Measurements from ENCODE around the gene BACE1. TPM values are rescaled to one million over a fixed set of nuclear protein-coding genes. Genes with fewer than 3 reads are reported as not detected.
"Not testable (repeated sequence)": the region's sequence is repeated elsewhere in the genome, so short reads cannot be mapped to it uniquely, and the experiment has no call there.

Gene BACE1
- total and polyA plus RNA-seq, 3 experiments from 2014 or later: 2.0 to 2.9 (median 2.5) TPM

DNA sequence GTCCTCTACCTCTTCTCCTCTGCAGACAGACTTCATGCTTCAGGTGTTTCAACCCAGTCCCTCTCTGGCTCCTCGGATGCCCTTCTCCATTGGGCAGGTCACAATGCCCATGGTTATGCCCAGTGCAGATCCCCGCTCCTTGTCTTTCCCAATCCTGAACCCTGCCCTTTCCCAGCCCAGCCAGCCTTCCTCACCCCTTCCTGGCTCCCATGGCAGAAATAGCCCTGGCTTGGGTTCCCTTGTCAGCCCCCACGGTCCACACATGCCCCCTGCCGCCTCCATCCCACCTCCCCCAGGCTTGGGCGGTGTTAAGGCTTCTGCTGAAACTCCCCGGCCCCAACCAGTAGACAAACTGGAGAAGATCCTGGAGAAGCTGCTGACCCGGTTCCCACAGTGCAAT lies 34.2 kb downstream of the BACE1 start:
- ChIA-PET POLR2A (no interaction called here), CTCF (no interaction called here)
- Histone ChIP-seq H3K27ac (ENCODE audit: low read depth, low read length) (no peak overlapping the region), H3K36me3 (ENCODE audit: insufficient read depth, low read length) (peaks cover 13% of the 10 kb centered on the region), H3K4me3 (ENCODE audit: low read length) (no peak overlapping the region), H3K27me3 (ENCODE audit: insufficient read depth, low read length, poor library complexity, severe bottlenecking) (no peaks in the 10 kb centered on the region), H3K4me1 (ENCODE audit: insufficient read depth, low read length) (no peaks in the 10 kb centered on the region), H3K9me3 (ENCODE audit: low read length) (no peaks in the 10 kb centered on the region)
- H3K9me3 Mint-ChIP-seq: no peaks in the 10 kb centered on the region
- DNase-seq: no peak
- peaks cover 4 to 64% (median 34%) of the 10 kb centered on the region in 3 donors for H3K36me3 Mint-ChIP-seq
- peaks cover 49 to 69% (median 68%) of the 10 kb centered on the region in 3 donors for H3K4me1 Mint-ChIP-seq
- no peaks in the 10 kb centered on the region for H3K27me3 Mint-ChIP-seq
- peak overlapping the region in 6 of 8 donors; percentile 20 to 84 (median 72) for H3K27ac Mint-ChIP-seq
- H3K4me3 Mint-ChIP-seq: peak overlapping the region in 6 of 7 donors; percentile 49 to 84 (median 78)

DNA sequence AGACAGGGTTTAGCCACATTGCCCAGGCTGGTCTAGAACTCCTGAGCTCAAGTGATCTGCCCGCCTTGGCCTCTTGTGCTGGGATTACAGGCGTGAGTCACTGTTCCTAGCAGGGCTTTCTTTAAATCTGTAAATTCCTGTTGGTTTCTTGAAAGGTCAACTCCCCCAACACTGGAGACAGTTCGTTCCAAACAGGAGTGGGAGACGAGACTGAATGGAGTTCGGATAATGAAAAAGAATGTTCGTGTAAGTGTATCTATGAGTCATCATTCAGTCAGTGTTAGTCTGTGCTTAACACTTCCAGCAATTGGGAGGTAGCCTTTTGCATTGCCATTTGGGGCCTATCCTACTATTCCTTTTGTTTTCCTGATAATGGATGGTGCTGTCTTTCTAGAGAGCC lies 34.9 kb downstream of the BACE1 start:
- no peaks in the 10 kb centered on the region for H3K27me3 ChIP-seq (ENCODE audit: insufficient read depth, low read length, poor library complexity, severe bottlenecking)
- no peak for DNase-seq
- peak overlapping the region; percentile 74 to 87 (median 80) for H3K4me3 Mint-ChIP-seq
- H3K4me1 ChIP-seq (ENCODE audit: insufficient read depth, low read length): no peaks in the 10 kb centered on the region
- POLR2A ChIA-PET: no interaction called here
- no peaks in the 10 kb centered on the region for H3K27me3 Mint-ChIP-seq
- H3K4me1 Mint-ChIP-seq: peaks cover 42 to 62% (median 61%) of the 10 kb centered on the region in 3 donors
- peaks cover 4 to 57% (median 27%) of the 10 kb centered on the region in 3 donors for H3K36me3 Mint-ChIP-seq
- H3K9me3 ChIP-seq (ENCODE audit: low read length): no peaks in the 10 kb centered on the region
- CTCF ChIA-PET: no interaction called here
- H3K27ac Mint-ChIP-seq: peak overlapping the region in 7 of 8 donors; percentile 36 to 98 (median 84)
- peaks cover 13% of the 10 kb centered on the region for H3K36me3 ChIP-seq (ENCODE audit: insufficient read depth, low read length)
- no peak overlapping the region for H3K27ac ChIP-seq (ENCODE audit: low read depth, low read length)
- H3K4me3 ChIP-seq (ENCODE audit: low read length): no peak overlapping the region
- H3K9me3 Mint-ChIP-seq: no peaks in the 10 kb centered on the region

DNA sequence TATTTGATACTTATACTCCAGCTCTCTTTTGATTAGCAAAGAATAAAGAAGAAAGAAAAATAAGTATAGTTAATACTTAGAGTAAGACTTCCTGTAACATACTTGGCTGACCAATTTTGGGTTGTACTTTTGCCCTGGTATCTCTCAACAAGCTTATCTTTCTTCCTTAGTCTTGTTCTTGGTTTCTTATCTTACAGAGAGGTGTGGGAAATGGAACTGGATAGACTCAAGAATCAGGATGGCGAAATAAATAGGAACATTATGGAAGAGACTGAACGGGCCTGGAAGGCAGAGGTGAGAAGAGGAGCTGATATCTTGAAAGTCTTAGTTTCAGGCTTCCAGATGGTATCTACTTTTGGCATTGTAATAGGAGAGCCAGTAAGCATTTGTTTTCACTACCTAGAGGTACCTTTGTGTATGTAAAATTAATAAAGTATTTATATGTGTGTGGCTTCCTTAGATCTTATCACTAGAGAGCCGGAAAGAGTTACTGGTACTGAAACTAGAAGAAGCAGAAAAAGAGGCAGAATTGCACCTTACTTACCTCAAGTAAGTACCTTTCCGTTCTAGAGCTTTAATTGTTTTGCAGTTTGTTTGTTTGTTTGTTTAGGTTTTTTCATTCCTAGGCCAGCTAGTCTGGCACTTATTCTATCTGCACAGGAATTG lies 36.2 kb downstream of the BACE1 start:
- peaks cover 52 to 71% (median 70%) of the 10 kb centered on the region in 3 donors for H3K4me1 Mint-ChIP-seq
- H3K27ac Mint-ChIP-seq: peak overlapping the region; percentile 73 to 98 (median 92)
- Histone ChIP-seq H3K4me3 (ENCODE audit: low read length) (no peak overlapping the region), H3K27ac (ENCODE audit: low read depth, low read length) (no peak overlapping the region), H3K4me1 (ENCODE audit: insufficient read depth, low read length) (no peaks in the 10 kb centered on the region), H3K36me3 (ENCODE audit: insufficient read depth, low read length) (peaks cover 13% of the 10 kb centered on the region), H3K27me3 (ENCODE audit: insufficient read depth, low read length, poor library complexity, severe bottlenecking) (no peaks in the 10 kb centered on the region), H3K9me3 (ENCODE audit: low read length) (no peaks in the 10 kb centered on the region)
- ChIA-PET POLR2A (no interaction called here), CTCF (interaction anchor here (1.0 to 1.1 kb wide), 2 partner anchors 16 to 49 kb away, joined by 3 read pairs; no protein-coding TSS in a partner anchor)
- peak overlapping the region; percentile 74 to 87 (median 80) for H3K4me3 Mint-ChIP-seq
- H3K27me3 Mint-ChIP-seq: no peaks in the 10 kb centered on the region
- DNase-seq: peak in 1 of 5 donors; percentile 29
- peaks cover 4 to 48% (median 21%) of the 10 kb centered on the region in 3 donors for H3K36me3 Mint-ChIP-seq
- no peaks in the 10 kb centered on the region for H3K9me3 Mint-ChIP-seq

DNA sequence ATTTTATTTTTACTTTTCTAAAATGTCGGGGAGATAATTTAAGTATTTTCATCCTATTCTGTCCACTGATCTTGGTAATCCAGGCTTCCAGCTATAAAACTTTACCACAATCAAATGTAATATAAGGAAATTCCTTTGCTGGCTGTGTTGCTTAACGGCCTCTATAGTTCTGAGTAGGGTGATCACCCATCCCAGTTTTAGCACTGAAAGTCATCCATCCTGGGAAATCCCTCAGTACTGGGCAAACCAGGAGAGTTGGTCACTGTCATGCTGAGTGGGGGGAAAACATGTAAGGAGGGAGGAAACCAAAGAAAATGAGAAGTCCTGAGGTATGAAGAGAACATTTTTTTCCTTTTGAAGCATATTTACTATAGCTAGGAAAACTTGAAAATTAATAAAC lies 37.7 kb downstream of the BACE1 start:
- Mint-ChIP-seq H3K36me3 (peaks cover 12 to 42% (median 19%) of the 10 kb centered on the region in 3 donors), H3K27me3 (no peaks in the 10 kb centered on the region), H3K4me1 (peaks cover 57 to 75% (median 73%) of the 10 kb centered on the region in 3 donors), H3K27ac (peak overlapping the region in 7 of 8 donors; percentile 74 to 88 (median 81)), H3K4me3 (no peak overlapping the region), H3K9me3 (peaks cover 0 to 2% (median 0%) of the 10 kb centered on the region in 5 donors)
- H3K36me3 ChIP-seq (ENCODE audit: insufficient read depth, low read length): peaks cover 5% of the 10 kb centered on the region
- no peak overlapping the region for H3K27ac ChIP-seq (ENCODE audit: low read depth, low read length)
- POLR2A ChIA-PET: no interaction called here
- CTCF ChIA-PET: no interaction called here
- no peak for DNase-seq
- H3K4me1 ChIP-seq (ENCODE audit: insufficient read depth, low read length): no peaks in the 10 kb centered on the region
- no peak overlapping the region for H3K4me3 ChIP-seq (ENCODE audit: low read length)
- no peaks in the 10 kb centered on the region for H3K27me3 ChIP-seq (ENCODE audit: insufficient read depth, low read length, poor library complexity, severe bottlenecking)
- H3K9me3 ChIP-seq (ENCODE audit: low read length): no peaks in the 10 kb centered on the region

DNA sequence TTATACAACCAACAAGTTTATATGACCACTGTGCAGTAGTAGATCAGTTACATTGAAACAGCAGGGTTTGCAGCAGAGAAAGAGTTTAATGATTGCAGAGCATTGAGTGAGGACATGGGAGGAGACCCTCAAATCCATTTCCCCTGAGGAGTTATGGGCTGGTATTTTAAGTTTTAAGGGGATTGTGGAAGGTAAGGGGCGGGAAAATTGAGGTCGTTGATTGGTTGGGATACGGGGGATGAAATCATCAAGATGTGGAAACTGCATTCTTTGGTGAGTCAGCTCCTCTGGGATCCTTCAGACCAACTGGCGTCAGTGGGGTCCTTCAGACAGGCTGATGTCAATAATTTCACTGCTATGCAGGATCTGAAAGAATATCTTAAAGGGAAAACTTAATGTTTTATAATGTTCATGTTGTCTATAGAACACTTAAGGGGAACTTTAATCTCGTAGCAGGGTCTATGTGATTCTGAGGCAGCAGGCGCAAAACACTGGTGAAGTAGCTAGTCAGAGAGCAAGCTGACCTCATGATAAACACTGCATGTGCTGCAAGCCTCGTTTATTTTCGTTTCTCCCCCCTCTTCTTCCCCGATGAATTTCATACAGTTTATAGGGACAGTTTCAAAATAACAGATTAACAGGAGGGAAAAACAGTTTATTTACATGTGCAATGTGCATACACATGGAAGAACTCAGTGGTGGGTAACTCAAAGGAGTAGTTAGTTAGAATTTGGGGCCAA lies 42.3 kb downstream of the BACE1 start:
- H3K27ac Mint-ChIP-seq: peak overlapping the region in 6 of 8 donors; percentile 15 to 86 (median 76)
- no peak for DNase-seq
- H3K4me1 Mint-ChIP-seq: peaks cover 30 to 45% (median 32%) of the 10 kb centered on the region in 3 donors
- ChIA-PET CTCF (interaction anchor here (0.7 kb wide), 1 partner anchor 11 kb away, joined by 3 read pairs; no protein-coding TSS in a partner anchor), POLR2A (interaction anchor here (0.6 kb wide), 1 partner anchor 45 kb away, joined by 3 read pairs; no protein-coding TSS in a partner anchor)
- no peaks in the 10 kb centered on the region for H3K27me3 Mint-ChIP-seq
- H3K9me3 Mint-ChIP-seq: peaks cover 0 to 2% (median 0%) of the 10 kb centered on the region in 5 donors
- Histone ChIP-seq H3K36me3 (ENCODE audit: insufficient read depth, low read length) (no peaks in the 10 kb centered on the region), H3K27ac (ENCODE audit: low read depth, low read length) (no peak overlapping the region), H3K9me3 (ENCODE audit: low read length) (no peaks in the 10 kb centered on the region), H3K4me3 (ENCODE audit: low read length) (no peak overlapping the region), H3K4me1 (ENCODE audit: insufficient read depth, low read length) (no peaks in the 10 kb centered on the region), H3K27me3 (ENCODE audit: insufficient read depth, low read length, poor library complexity, severe bottlenecking) (no peaks in the 10 kb centered on the region)
- H3K4me3 Mint-ChIP-seq: peak overlapping the region in 3 of 7 donors; percentile 24 to 48 (median 40)
- H3K36me3 Mint-ChIP-seq: peaks cover 9 to 26% (median 17%) of the 10 kb centered on the region in 3 donors

DNA sequence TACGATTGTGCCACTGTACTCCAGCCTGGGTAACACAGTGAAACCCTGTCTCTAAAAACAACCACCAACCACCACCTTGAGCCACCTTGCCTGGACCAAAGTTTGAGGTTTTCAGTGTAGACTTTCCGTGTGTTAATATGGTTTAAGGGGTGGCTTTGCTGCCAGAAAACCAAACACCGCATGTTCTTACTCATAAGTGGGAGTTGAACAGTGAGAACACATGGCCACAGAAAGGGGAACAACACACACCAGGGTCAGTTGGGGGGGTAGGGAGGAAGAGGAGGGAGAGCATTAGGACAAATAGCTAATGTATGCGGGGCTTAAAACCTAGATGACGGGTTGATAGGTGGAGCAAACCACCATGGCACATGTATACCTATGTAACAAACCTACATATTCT lies 43.9 kb downstream of the BACE1 start:
- H3K4me3 ChIP-seq (ENCODE audit: low read length); H3K27ac Mint-ChIP-seq; H3K9me3 ChIP-seq (ENCODE audit: low read length); POLR2A ChIA-PET; DNase-seq; H3K27me3 ChIP-seq (ENCODE audit: insufficient read depth, low read length, poor library complexity, severe bottlenecking); H3K9me3 Mint-ChIP-seq; H3K4me3 Mint-ChIP-seq; H3K36me3 ChIP-seq (ENCODE audit: insufficient read depth, low read length); H3K27me3 Mint-ChIP-seq; H3K27ac ChIP-seq (ENCODE audit: low read depth, low read length); H3K4me1 ChIP-seq (ENCODE audit: insufficient read depth, low read length); CTCF ChIA-PET: not testable (repeated sequence)
- peaks cover 23 to 38% (median 26%) of the 10 kb centered on the region in 3 donors for H3K4me1 Mint-ChIP-seq
- H3K36me3 Mint-ChIP-seq: peaks cover 9 to 39% (median 23%) of the 10 kb centered on the region in 3 donors

DNA sequence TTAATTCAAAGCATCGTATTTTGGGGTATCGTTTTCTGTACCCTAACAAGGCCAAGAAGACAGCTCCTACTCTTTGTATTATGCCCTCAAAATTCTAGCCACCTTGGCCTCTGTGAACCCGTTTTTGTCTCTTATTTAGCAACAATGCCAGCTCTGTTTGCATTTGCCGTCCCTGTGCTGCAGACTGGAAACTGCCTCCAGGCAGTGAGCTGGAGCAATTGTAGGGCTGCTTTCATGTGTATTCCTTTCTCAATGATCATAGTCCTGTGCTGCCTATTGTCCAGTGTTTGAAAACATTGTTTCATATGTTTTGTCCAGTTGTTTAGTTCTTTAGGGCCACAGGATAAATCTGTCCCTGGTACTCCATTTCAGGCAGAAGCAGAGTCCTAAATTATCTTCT lies 44.8 kb downstream of the BACE1 start:
- H3K36me3 ChIP-seq (ENCODE audit: insufficient read depth, low read length): no peaks in the 10 kb centered on the region
- ChIA-PET CTCF (no interaction called here), POLR2A (no interaction called here)
- no peak overlapping the region for H3K4me3 ChIP-seq (ENCODE audit: low read length)
- no peaks in the 10 kb centered on the region for H3K27me3 ChIP-seq (ENCODE audit: insufficient read depth, low read length, poor library complexity, severe bottlenecking)
- Mint-ChIP-seq H3K36me3 (peaks cover 9 to 44% (median 24%) of the 10 kb centered on the region in 3 donors), H3K27me3 (no peaks in the 10 kb centered on the region), H3K4me1 (peaks cover 22 to 38% (median 25%) of the 10 kb centered on the region in 3 donors), H3K4me3 (no peak overlapping the region), H3K9me3 (peaks cover 0 to 2% (median 0%) of the 10 kb centered on the region in 5 donors), H3K27ac (peak overlapping the region in 2 of 8 donors; percentile 43 to 60)
- H3K9me3 ChIP-seq (ENCODE audit: low read length): no peaks in the 10 kb centered on the region
- no peak for DNase-seq
- no peaks in the 10 kb centered on the region for H3K4me1 ChIP-seq (ENCODE audit: insufficient read depth, low read length)
- no peak overlapping the region for H3K27ac ChIP-seq (ENCODE audit: low read depth, low read length)

DNA sequence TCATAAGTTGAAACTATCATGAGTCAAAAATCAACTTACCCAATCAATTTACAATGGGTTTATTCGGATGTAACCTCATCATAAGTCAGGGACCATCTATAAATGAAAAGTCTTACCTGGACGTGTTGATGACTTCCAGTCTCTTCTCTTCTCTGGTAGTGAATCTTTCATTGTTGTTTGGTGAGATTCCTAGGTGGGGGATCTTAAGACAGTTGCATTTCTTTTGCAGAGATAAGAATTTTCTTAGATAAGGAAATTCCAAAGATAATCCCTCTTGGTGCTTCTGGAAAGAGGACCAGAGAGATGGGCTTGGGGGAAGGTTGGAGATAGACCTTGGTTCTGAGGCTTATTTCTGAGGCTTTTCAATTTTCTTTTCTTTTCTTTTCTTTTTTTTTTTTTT lies 46.2 kb downstream of the BACE1 start:
- Mint-ChIP-seq H3K27ac (no peak overlapping the region), H3K36me3 (peaks cover 9 to 44% (median 24%) of the 10 kb centered on the region in 3 donors), H3K4me3 (no peak overlapping the region), H3K27me3 (no peaks in the 10 kb centered on the region), H3K4me1 (peaks cover 9 to 24% (median 12%) of the 10 kb centered on the region in 3 donors), H3K9me3 (peaks cover 0 to 2% (median 0%) of the 10 kb centered on the region in 5 donors)
- Histone ChIP-seq H3K4me3 (ENCODE audit: low read length) (no peak overlapping the region), H3K9me3 (ENCODE audit: low read length) (no peaks in the 10 kb centered on the region), H3K36me3 (ENCODE audit: insufficient read depth, low read length) (no peaks in the 10 kb centered on the region), H3K27me3 (ENCODE audit: insufficient read depth, low read length, poor library complexity, severe bottlenecking) (no peaks in the 10 kb centered on the region), H3K4me1 (ENCODE audit: insufficient read depth, low read length) (no peaks in the 10 kb centered on the region), H3K27ac (ENCODE audit: low read depth, low read length) (no peak overlapping the region)
- no peak for DNase-seq
- ChIA-PET CTCF (interaction anchor here (1.0 kb wide), 1 partner anchor 156 kb away, joined by 3 read pairs; no protein-coding TSS in a partner anchor), POLR2A (no interaction called here)

Measured in CD8-positive, alpha-beta memory T cell (primary cell).